HuH-7 (cell line): ENCODE results near the gene NEUROG3.

ENCODE experiments used
- DNase-seq: peaks from one replicate; pipeline ENCODE4 v3.0.0; 2011; ENCODE audit warnings: low spot score

The NEUROG3 gene, protein sequence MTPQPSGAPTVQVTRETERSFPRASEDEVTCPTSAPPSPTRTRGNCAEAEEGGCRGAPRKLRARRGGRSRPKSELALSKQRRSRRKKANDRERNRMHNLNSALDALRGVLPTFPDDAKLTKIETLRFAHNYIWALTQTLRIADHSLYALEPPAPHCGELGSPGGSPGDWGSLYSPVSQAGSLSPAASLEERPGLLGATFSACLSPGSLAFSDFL

DNA sequence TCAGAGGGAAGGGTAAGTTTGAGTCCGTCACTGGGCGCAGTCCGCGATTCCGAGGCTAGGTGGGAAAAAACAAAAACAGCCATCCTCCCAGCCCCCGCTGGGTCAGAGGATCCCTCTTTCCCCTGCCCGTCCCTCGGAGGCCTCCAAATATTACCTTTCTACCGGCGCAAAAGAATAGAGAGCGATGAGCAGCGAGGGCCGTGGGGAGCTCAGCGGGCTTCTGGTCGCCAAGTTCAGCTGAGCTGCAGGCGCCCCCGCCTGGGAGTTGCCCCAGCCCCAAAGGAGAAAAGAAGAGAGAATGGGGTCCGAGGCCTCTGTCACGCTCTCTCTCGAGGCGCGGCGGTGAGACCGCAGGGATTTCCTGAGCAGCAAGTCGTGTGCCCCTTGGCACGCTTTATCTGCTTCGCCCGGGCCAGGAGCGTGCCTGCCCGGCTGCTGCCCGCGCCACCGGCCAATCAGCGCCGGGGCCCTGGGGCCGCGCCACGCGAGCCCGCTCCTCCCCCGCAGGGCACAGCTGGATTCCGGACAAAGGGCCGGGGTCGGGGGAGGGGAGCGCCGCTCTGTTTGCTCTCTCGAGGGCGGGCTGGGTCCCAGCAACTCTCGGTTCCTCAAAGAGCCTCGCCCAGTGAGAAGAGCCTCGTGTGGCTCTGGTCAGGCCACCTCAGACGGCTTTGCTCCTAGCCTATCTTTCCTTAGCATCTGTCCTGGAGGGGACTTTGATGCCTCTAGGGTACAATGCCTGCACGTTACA, at the start of gene NEUROG3:
Gene NEUROG3, minus strand, starts transcription at position 367 of the 751 bp plus-strand sequence. CDS start 379 bp downstream, outside the sequence.
- DNase-seq, result no peak

DNA sequence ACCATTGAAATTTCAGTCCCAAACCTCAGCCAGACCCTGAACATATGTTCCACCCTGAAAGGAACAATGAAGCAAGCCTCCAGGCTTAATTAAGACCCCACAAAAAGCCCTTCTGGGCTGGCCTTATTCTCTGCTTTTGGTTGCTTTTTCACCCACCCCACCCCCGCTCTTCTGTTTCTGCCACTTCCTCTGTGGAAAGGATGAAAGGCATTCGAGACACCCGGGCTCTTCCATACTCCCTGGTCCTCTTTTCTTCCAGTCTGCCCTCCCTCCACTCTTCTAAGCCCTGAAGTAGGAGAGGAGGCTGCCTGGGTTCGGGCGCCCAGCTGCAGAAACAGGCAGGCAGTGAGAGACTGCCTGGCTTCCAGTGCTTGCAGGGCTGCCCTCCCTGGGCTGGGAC, 47.4 kb upstream of the NEUROG3 start:
- no peak for DNase-seq

- no peak for DNase-seq
These were observed 46.4 kb upstream of the NEUROG3 start for GRCh38 chr10:69619626-69620025.

DNA sequence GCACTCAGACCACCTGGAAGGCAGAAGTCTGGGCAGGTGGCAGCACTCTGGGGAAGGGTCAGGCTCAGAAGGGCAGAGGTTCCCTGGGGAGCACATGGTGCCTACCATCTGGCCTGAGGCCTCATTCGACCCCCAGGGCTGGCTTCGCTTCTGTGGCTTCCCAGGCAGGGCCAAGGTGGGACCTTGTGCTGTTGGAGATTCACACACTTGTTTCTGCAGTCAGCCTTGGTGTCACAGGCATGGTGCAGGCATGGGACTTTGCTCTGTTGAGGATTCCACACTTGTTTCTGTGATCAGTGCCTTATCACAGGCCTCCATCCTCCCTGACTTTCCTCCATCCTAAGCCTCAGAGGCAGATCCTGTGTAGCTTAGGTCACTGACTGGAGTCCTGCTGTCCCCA, 45.5 kb upstream of the NEUROG3 start:
- no peak for DNase-seq

GRCh38 chr10:69616358-69616757, 43.1 kb upstream of the NEUROG3 start:
- no peak for DNase-seq

- no peak for DNase-seq
These were observed 40.9 kb upstream of the NEUROG3 start for GRCh38 chr10:69614130-69614529.

- DNase-seq, result no peak
These were observed 39.5 kb upstream of the NEUROG3 start for GRCh38 chr10:69612760-69613159.

GRCh38 chr10:69609077-69609476, 35.9 kb upstream of the NEUROG3 start:
- DNase-seq, result no peak

- DNase-seq, result no peak
These were observed 27.6 kb upstream of the NEUROG3 start for GRCh38 chr10:69600761-69601330.

DNA sequence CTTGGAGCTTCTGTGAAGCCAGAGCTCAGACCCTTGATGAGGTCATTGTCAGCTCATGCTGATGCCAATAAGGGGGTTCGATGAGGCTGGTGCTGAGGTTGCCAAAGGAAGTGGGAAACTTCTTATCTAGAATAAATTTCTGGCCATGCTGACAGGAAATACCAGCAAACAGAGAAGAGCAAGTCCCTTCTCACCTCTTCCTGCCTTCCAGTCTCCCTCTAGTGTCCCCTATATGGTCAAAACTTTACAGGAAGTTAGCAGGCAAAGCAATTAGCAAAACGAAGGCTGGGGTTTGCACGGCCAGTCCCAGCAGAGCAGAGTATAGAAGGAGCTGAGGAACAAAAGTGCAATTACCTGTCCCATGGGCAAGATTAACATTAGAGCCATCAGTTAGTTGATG, 15.1 kb upstream of the NEUROG3 start:
- DNase-seq, result no peak

DNA sequence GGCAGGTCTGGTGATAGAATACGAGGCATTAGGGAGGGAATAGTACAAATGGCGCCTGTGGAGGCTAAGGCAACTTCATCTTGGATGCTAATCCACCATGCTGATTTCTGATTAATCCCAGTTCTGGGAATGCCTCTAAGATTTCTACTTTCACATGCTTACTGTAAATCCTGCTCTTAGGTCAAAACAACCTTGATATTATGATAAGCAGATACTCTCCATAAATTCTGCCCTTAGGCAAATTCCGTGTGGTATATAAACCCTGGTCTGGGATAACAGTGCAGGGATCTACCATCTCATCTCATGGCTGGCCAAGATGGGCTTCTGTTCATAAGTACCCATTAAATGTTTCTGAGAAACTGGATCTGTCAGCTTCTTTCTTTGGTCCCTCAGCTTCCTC, 11.4 kb upstream of the NEUROG3 start:
- no peak for DNase-seq

- no peak for DNase-seq
These were observed 9.9 kb upstream of the NEUROG3 start for GRCh38 chr10:69583106-69583505.

- no peak for DNase-seq
These were observed 7.2 kb upstream of the NEUROG3 start for GRCh38 chr10:69580435-69580834.

DNA sequence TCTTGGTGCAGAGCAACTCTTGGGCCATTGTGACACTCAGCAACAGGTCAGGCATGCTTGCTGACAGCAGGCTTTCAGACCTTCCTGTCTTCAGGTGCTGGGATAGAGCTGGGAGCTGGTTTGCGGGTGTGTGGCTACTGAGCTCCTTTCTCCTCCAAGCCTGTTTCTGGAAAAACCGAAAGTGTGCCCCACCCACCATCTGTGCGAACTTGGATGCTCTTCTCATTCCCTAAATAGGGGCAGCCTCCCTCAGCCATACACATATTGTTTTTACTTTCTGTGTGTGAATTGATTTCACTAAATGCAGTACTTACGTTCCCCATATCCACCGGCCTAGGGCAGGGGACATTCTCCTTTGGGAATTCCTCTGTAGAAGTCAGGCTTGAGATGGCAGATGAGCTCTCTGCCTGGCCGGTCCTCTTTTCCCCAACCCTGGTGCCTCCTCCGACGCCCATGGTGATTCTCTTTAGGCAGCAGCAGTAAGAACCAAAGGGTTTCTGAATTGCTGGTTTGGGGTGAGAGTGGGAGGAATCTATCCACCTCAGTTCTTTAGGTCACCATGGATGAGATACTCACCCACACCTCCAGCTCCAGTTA, 6.3 kb upstream of the NEUROG3 start:
- no peak for DNase-seq

DNA sequence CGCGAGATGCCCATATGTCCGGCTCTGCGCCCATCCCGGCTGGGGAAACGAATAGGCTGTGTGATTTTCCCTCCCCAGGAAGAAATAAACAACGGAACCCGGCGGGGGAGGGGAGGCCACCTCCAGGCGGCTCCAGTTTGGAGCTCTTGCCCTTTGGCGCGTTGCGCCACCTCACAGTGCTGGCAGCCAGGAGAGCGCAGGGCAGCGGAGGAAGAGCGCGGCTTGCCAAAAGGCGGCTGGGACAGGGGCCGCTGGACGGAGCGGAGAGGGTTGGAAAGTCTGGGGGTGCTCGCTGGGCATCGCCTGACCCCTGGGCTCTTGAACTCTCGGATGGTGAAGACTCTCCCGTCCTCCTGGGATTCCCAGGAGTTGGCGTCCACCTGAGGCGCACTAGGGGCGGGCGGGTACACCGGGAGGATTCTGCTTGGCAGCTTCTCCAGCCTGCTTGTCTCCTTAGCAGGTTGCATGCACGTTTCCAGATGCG, 5.3 kb upstream of the NEUROG3 start:
- DNase-seq, result no peak

DNA sequence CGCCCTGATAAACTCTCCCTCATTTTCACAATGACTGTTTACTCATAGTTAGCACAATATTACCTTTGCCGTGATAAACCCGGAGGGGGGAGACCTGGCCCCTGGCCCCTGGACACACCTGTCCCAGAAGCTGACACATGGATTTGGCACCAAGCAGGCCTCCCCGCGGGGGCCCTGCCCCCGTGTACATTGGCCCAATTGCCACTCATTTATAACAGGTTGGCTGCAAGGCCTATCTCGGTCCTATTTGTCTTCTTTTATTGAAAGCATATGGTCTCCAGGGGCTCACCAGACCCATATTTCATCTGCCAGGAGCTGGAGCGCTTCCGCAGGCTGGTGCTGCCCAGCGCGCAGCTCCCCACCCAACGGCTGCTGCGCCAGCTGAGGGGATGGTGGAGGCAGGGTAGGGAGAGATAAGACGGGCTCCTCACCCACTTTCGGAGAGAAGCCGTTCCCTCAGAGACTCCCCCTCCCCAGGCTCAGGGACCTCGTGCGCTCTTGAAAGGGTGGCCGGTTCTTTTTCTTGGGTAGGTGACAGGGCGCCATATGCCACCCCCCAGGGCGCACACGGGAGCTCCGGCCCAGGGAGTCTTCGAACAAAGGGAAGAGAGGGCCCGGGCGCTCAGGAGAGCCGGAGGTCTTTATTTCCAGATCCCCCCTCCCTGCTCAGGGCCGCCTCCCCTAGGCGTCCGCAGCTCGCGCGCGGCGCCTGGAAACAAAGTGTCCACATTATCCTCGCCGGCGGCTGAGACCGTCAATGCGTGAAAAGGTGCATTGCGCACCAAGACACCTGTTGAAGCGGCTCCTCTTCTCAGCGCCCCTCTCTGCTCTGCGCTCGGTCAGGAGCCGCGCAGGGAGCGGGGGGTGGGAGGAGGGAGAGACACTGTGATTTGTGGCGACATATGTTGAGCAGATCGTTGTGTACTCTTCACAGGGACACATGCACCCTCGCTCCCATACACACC, 4.3 kb upstream of the NEUROG3 start:
- no peak for DNase-seq

GRCh38 chr10:69576334-69577011, 3.3 kb upstream of the NEUROG3 start:
- no peak for DNase-seq

GRCh38 chr10:69575164-69575722, 2.0 kb upstream of the NEUROG3 start:
- DNase-seq, result no peak

- no peak for DNase-seq
These were observed 1.4 kb upstream of the NEUROG3 start for GRCh38 chr10:69574571-69574978.

DNA sequence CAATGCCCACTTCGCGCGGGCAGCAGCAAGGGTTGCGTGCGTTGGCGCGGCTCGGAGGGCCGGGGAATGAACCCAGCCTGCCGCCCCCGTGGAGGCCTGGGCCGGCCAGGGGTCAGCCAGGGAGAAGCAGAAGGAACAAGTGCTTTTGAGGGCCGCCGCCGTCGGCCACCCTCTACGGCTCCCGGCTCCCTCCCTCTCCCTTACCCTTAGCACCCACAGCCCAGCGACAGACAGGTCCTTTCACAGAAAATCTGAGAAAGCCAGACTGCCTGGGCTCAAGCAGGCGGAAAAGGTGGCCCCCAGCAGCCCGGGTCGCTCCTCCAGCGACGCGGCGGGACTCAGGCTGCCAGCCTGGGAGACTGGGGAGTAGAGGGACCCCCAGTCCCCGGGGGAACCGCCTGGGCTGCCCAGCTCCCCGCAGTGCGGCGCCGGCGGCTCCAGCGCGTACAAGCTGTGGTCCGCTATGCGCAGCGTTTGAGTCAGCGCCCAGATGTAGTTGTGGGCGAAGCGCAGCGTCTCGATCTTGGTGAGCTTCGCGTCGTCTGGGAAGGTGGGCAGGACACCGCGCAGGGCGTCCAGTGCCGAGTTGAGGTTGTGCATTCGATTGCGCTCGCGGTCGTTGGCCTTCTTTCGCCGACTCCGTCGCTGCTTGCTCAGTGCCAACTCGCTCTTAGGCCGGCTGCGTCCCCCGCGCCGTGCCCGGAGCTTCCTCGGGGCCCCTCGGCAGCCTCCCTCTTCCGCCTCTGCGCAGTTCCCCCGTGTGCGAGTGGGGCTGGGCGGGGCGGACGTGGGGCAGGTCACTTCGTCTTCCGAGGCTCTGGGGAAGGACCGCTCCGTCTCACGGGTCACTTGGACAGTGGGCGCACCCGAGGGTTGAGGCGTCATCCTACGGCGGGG, 815 bp downstream of the NEUROG3 start:
- no peak for DNase-seq
